ENCODE measurements around the gene PRKAA2.

- TF ChIP-seq, protein P1, sequence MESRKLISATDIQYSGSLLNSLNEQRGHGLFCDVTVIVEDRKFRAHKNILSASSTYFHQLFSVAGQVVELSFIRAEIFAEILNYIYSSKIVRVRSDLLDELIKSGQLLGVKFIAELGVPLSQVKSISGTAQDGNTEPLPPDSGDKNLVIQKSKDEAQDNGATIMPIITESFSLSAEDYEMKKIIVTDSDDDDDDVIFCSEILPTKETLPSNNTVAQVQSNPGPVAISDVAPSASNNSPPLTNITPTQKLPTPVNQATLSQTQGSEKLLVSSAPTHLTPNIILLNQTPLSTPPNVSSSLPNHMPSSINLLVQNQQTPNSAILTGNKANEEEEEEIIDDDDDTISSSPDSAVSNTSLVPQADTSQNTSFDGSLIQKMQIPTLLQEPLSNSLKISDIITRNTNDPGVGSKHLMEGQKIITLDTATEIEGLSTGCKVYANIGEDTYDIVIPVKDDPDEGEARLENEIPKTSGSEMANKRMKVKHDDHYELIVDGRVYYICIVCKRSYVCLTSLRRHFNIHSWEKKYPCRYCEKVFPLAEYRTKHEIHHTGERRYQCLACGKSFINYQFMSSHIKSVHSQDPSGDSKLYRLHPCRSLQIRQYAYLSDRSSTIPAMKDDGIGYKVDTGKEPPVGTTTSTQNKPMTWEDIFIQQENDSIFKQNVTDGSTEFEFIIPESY (IDR thresholded peaks at IDR 0.05): no peak
- TF ChIP-seq RAD21 (IDR thresholded peaks at IDR 0.05; ENCODE audit: insufficient read depth, low read depth, low read length) (no peak), CTCF (IDR thresholded peaks at IDR 0.05 in 2 of 3, conservative IDR thresholded peaks at IDR 0.05 in 1 of 3; ENCODE audit: control insufficient read depth in 2 of 3, extremely low read depth in 1 of 3, insufficient read depth in 1 of 3, low read depth in 3 of 3, low read length in 3 of 3) (no peak), EZH2 (IDR thresholded peaks at IDR 0.05; ENCODE audit: borderline replicate concordance, control insufficient read depth, low read depth, low read length) (no peak), BHLHE40 (IDR thresholded peaks at IDR 0.05; ENCODE audit: borderline replicate concordance in 1 of 2, low read depth in 2 of 2, low read length in 1 of 2) (no peak), ZNF274 (IDR thresholded peaks at IDR 0.05; ENCODE audit: insufficient read depth, insufficient read length) (no peak)
- TF ChIP-seq, protein P2, sequence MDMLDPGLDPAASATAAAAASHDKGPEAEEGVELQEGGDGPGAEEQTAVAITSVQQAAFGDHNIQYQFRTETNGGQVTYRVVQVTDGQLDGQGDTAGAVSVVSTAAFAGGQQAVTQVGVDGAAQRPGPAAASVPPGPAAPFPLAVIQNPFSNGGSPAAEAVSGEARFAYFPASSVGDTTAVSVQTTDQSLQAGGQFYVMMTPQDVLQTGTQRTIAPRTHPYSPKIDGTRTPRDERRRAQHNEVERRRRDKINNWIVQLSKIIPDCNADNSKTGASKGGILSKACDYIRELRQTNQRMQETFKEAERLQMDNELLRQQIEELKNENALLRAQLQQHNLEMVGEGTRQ (IDR thresholded peaks at IDR 0.05; ENCODE audit: borderline replicate concordance, low read depth, low read length): no peak
These were observed 3.4 kb downstream of the PRKAA2 start for GRCh38 chr1:56648546-56648945.

All from GM12878 (cell line).